Measurements from ENCODE around the gene B3GNT4.
"Not testable (repeated sequence)": the region's sequence is repeated elsewhere in the genome, so short reads cannot be mapped to it uniquely, and the experiment has no call there.

B3GNT4 gene

GRCh38 chr12:122185494-122186082 is 17.9 kb upstream of the B3GNT4 start:
- no peak overlapping the region for H3K4me3 ChIP-seq (ENCODE audit: low read depth, low read length)
- DNase-seq (ENCODE audit: low read depth), result no peak

- DNase-seq (ENCODE audit: low read depth), result no peak
- H3K4me3 ChIP-seq (ENCODE audit: low read depth, low read length), result no peak overlapping the region
Observed at GRCh38 chr12:122187466-122187865, 16.0 kb upstream of the B3GNT4 start.

- DNase-seq (ENCODE audit: low read depth), result no peak
- no peak overlapping the region for H3K4me3 ChIP-seq (ENCODE audit: low read depth, low read length)
Observed at GRCh38 chr12:122189626-122190475, 13.7 kb upstream of the B3GNT4 start.

GRCh38 chr12:122190842-122191668 is 12.5 kb upstream of the B3GNT4 start:
- DNase-seq (ENCODE audit: low read depth), result no peak
- H3K4me3 ChIP-seq (ENCODE audit: low read depth, low read length), result no peak overlapping the region

GRCh38 chr12:122192441-122192840 is 11.1 kb upstream of the B3GNT4 start:
- no peak overlapping the region for H3K4me3 ChIP-seq (ENCODE audit: low read depth, low read length)
- no peak for DNase-seq (ENCODE audit: low read depth)

GRCh38 chr12:122194804-122195203 is 8.7 kb upstream of the B3GNT4 start:
- H3K4me3 ChIP-seq (ENCODE audit: low read depth, low read length), result no peak overlapping the region
- DNase-seq (ENCODE audit: low read depth), result no peak

GRCh38 chr12:122195405-122195804 is 8.1 kb upstream of the B3GNT4 start:
- H3K4me3 ChIP-seq (ENCODE audit: low read depth, low read length), result no peak overlapping the region
- no peak for DNase-seq (ENCODE audit: low read depth)

- DNase-seq (ENCODE audit: low read depth), result no peak
- H3K4me3 ChIP-seq (ENCODE audit: low read depth, low read length), result no peak overlapping the region
Observed at GRCh38 chr12:122197612-122197966, 5.9 kb upstream of the B3GNT4 start.

GRCh38 chr12:122199484-122200355 is 3.8 kb upstream of the B3GNT4 start:
- DNase-seq (ENCODE audit: low read depth), result no peak
- H3K4me3 ChIP-seq (ENCODE audit: low read depth, low read length), result no peak overlapping the region

- no peak for DNase-seq (ENCODE audit: low read depth)
- H3K4me3 ChIP-seq (ENCODE audit: low read depth, low read length), result no peak overlapping the region
Observed at GRCh38 chr12:122200541-122201175, 2.9 kb upstream of the B3GNT4 start.

GRCh38 chr12:122201381-122201780 is 2.1 kb upstream of the B3GNT4 start:
- no peak overlapping the region for H3K4me3 ChIP-seq (ENCODE audit: low read depth, low read length)
- DNase-seq (ENCODE audit: low read depth), result no peak

GRCh38 chr12:122202017-122202416 is 1.5 kb upstream of the B3GNT4 start:
- H3K4me3 ChIP-seq (ENCODE audit: low read depth, low read length), result no peak overlapping the region
- DNase-seq (ENCODE audit: low read depth), result no peak

GRCh38 chr12:122202811-122203210 is 698 bp upstream of the B3GNT4 start:
- H3K4me3 ChIP-seq (ENCODE audit: low read depth, low read length), result peak overlapping the region; percentile 60
- not testable (repeated sequence) for DNase-seq (ENCODE audit: low read depth)

- DNase-seq (ENCODE audit: low read depth), result no peak
- H3K4me3 ChIP-seq (ENCODE audit: low read depth, low read length), result peak overlapping the region; percentile 60
Observed at GRCh38 chr12:122204167-122205052, 901 bp downstream of the B3GNT4 start.

GRCh38 chr12:122205053-122205925 is 1.8 kb downstream of the B3GNT4 start:
- H3K4me3 ChIP-seq (ENCODE audit: low read depth, low read length), result no peak overlapping the region
- no peak for DNase-seq (ENCODE audit: low read depth)

GRCh38 chr12:122206111-122206881 is 2.8 kb downstream of the B3GNT4 start:
- H3K4me3 ChIP-seq (ENCODE audit: low read depth, low read length), result no peak overlapping the region
- DNase-seq (ENCODE audit: low read depth), result no peak

Data from skeletal muscle cell (primary cell).